GM12873 (cell line): Measurements from ENCODE around the gene FRMD8.

Source experiments
- TF ChIP-seq, protein P1 (sequence below): IDR thresholded peaks from 2 replicates; pipeline ENCODE4 v1.5.1; 2012; ENCODE audit warnings: low read depth, mild to moderate bottlenecking, moderate library complexity, low read length, control low read depth; ENCODE audit not compliant: insufficient read depth; ENCODE audit errors: missing control alignments

The FRMD8 gene

DNA sequence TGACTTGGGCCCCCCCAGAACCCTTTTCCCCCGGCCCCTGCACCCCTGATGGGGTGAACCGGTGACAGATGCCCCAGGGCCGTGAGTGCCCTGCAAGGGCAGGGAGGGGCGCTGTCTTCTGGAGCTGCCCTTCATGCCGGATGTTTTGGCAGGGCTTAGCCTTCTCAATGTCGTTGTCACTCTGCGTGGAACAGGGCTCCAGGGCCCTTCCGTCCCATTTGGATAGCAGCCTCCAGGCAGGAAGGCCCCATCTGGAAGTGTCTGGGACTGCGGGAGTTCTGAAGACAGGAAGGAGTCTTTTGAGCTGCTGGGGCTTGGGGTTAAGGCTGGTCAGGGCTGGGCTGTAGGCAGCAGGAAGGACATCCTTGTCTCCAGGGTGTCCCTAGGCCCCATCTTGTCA is 4.6 kb downstream of the FRMD8 start:
- TF ChIP-seq, protein P1, sequence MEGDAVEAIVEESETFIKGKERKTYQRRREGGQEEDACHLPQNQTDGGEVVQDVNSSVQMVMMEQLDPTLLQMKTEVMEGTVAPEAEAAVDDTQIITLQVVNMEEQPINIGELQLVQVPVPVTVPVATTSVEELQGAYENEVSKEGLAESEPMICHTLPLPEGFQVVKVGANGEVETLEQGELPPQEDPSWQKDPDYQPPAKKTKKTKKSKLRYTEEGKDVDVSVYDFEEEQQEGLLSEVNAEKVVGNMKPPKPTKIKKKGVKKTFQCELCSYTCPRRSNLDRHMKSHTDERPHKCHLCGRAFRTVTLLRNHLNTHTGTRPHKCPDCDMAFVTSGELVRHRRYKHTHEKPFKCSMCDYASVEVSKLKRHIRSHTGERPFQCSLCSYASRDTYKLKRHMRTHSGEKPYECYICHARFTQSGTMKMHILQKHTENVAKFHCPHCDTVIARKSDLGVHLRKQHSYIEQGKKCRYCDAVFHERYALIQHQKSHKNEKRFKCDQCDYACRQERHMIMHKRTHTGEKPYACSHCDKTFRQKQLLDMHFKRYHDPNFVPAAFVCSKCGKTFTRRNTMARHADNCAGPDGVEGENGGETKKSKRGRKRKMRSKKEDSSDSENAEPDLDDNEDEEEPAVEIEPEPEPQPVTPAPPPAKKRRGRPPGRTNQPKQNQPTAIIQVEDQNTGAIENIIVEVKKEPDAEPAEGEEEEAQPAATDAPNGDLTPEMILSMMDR, result no peak

DNA sequence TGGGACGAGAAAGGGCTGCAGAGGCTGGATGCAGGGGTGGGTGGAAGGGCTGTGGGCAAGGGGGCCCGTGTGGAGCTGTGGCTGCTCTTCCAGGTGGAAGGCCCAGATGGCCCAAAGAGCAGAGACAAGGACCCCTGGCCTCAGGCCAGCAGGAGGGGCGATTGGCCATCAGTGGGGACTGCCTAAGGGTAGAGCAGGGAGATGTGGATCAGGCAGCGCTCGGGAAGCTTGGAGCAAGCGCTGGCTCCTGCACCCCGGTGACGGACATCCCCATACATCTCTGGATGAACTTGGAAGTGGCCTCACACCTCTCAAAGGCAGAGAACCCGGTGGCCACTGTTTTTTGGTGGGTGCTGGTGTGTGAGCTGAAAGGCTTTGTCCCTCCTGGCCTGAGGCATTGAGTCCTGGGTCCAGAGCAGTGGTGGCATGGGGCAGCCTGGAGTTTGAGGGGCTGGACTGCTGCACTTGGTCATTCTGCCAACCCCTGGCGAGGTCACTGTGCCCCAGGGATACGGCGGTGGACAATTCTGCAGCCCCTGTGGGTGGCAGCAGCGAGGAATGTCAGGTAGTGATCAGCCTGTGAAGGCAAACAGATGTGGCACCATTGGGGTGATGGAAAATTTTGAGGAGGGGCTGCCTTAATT is 5.9 kb downstream of the FRMD8 start:
- TF ChIP-seq, protein P1, result no peak

DNA sequence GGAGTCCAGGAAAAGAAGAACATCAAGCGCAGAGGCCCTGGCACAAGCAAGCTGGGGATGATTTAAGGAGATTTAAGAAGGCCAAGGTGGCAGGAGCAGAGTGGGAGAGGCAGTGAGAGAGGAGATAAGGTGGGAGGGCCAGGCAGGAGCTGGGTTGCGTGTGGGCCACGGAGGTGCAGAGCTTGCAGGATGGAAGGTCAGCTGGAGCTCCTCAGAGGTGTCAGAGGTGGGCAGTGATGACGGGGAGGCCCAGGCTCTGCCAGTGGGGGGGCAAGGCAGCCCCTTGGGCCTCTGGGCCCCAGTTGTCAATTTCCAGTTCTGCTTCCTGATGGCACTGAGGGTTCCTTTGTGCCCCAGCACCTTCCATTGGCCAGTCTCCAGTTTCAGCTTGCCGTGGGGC is 6.5 kb downstream of the FRMD8 start:
- TF ChIP-seq, protein P1, result no peak

DNA sequence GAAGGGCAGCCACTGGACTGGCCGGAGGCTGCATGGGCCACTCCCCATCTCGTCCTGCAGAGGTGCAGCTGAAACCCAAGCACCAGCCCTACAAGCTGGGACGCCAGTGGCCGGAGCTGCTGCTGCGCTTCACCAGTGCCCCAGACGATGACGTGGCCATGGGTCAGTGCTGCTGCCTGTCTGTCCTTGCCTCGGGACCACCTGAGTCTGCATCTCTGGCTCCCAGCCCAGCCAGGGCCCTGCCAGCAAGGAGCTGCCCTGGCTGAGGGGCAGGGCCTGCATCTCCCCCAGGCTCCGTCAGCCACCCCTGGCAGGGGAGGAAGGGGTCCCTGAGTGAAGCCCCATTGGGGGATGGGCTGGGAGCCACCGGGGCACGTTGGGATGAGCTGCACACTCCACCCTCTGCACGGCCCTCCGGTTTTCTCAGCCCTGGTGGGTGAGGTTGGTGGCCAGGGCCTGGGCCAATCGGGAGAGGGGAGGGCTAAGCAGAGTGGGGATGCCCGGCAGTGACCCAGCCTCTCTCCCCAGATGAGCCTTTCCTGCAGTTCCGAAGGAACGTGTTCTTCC is 7.2 kb downstream of the FRMD8 start:
- TF ChIP-seq, protein P1, result no peak

DNA sequence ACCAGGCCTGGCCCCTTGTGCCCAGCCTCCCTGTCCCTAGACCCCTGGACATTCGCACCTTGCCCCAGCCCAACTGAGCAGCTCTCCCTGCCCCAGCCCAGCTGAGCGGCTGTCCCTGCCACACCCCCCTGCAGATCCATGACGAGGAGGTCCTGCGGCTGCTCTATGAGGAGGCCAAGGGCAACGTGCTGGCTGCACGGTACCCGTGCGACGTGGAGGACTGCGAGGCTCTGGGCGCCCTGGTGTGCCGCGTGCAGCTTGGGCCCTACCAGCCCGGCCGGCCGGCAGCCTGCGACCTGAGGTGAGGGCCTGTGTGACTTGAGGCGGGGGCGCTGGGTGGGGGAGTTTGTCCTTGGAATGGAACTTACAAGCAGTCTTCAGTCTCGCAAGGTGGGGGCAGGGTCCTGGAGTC is 7.7 kb downstream of the FRMD8 start:
- TF ChIP-seq, protein P1, result no peak

DNA sequence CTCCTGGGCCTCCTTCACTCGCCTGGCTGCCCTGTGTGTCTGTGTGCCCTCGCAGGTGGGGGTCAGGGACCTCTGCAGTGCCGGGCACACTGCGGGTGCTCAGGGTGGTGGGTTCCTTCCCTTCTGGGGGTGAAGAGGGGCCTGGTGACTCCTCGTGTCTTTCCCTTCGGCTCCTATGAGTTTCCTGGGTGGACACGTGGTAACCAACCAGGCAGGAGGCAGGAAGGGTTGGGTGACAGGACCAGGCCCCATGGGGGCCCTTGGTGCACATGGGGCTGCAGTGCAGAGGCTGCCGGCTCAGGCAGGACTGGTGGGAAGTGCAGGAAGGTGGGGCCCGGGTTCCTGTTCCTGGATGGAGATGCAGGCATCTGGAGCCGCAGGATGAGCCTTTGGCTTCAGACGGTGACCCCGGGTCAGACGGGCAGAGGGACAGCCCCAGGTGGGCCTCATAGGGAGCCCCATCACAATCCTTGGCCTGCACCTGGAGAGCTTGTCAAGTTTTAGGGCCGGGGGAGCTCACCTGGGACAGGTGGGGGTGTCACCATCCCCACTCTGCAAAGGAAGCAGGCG is 9.6 kb downstream of the FRMD8 start:
- TF ChIP-seq, protein P1, result no peak

DNA sequence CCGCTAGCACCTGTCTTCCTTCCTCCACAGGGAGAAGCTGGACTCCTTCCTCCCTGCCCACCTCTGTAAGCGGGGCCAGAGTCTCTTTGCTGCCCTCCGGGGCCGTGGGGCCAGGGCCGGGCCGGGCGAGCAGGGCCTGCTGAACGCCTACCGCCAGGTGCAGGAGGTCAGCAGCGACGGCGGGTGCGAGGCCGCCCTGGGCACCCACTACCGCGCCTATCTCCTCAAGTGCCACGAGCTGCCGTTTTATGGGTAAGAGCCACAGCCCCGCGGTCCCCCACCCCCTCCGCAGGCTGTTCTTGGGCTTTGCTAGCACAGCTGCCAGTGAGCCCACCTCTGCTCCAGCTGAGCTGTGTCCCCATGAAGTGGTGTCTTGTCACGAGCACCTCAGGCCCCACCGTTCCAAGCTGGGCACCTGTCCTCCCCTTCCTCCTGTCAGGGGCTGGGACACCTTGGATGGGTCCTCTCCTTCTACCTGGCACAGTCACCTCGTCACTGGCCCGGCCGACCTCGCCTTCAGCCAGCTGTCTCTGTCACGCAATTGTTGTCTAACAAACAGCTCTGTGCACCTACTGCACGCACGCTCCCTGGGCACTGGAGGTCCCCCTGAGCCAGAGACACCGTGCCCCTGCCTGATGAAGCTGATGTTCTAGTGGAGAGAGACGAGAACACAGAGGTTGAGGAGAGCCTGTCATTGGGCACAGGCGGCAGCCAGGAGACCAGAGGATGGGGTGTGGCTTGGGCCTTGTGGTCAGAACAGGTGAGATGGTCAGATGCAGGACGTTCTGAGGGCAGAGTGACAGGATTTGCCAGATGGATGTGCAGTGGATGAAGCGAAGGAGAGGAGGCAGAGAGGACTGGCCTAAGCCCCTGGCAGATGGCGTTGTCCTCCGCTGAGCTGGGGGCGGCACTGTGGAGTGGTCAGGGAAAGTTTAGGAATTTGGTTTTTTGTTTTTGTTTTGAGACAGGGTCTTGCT is 10.6 kb downstream of the FRMD8 start:
- TF ChIP-seq, protein P1, result no peak
